Suprapubic skin (tissue), 4 donors: Measurements from ENCODE around the gene MCF2L2.

ENCODE experiments used
- EP300 ChIP-seq: sonication (generic); formaldehyde crosslinking; IDR thresholded peaks from one replicate; pipeline ENCODE4 v1.6.1; 2017; ENCODE audit warnings: antibody characterized with exemption
- POLR2A ChIP-seq, 2 donors: fragments of 450-650 bp; IDR thresholded peaks; one replicate each; pipeline ENCODE4 v1.6.1; 2017; ENCODE audit warnings: antibody characterized with exemption in 2 of 2, mild to moderate bottlenecking in 2 of 2, moderate library complexity in 2 of 2
- POLR2AphosphoS5 ChIP-seq, 3 donors: sonication (generic); formaldehyde crosslinking; IDR thresholded peaks; one replicate each; pipeline ENCODE4 v1.6.1; 2017; ENCODE audit warnings: antibody characterized with exemption in 3 of 3
- TF ChIP-seq, protein P1 (sequence below), 2 donors: fragments of 200-600 bp in 1 of 2; fragments of 450-650 bp in 1 of 2; sonication (generic) in 1 of 2; IDR thresholded peaks; one replicate each; pipeline ENCODE4 v1.5.1; 2016 to 2019; ENCODE audit warnings: antibody characterized with exemption in 2 of 2, mild to moderate bottlenecking in 1 of 2, moderate library complexity in 1 of 2

DNA sequence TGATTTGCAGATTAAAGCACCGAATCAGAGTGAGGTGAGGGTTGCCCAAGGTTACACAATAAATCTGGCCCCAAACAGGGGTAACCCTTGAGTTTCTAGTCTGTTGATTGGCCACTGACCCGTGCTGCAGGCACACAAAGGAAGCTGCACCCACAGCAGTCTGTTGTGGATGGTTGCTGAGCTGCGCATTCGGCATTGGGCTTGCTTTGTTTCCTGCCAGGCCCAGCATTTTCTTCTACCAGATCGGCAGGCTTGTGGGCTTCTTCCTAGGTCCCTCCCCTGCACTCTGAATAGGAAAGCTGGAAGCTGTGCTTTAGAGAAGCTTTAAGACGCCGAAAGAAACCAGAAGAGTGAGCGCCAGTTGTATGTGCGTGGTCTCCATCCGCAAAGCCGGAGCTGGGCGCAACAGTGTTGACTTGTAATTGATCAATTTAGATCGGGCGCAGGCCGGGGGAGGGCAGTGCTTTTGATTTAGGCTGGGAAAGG, 163.2 kb downstream of the MCF2L2 start:
- TF ChIP-seq, protein P1, sequence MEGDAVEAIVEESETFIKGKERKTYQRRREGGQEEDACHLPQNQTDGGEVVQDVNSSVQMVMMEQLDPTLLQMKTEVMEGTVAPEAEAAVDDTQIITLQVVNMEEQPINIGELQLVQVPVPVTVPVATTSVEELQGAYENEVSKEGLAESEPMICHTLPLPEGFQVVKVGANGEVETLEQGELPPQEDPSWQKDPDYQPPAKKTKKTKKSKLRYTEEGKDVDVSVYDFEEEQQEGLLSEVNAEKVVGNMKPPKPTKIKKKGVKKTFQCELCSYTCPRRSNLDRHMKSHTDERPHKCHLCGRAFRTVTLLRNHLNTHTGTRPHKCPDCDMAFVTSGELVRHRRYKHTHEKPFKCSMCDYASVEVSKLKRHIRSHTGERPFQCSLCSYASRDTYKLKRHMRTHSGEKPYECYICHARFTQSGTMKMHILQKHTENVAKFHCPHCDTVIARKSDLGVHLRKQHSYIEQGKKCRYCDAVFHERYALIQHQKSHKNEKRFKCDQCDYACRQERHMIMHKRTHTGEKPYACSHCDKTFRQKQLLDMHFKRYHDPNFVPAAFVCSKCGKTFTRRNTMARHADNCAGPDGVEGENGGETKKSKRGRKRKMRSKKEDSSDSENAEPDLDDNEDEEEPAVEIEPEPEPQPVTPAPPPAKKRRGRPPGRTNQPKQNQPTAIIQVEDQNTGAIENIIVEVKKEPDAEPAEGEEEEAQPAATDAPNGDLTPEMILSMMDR (IDR thresholded peaks at IDR 0.05): no peak
- TF ChIP-seq POLR2A (IDR thresholded peaks at IDR 0.05) (no peak), POLR2AphosphoS5 (IDR thresholded peaks at IDR 0.05) (no peak), EP300 (no peak)
